SH-SY5Y (cell line): Measurements from ENCODE around the gene POLN.

Experiments
- GATA2 ChIP-seq: IDR thresholded peaks from 2 replicates; pipeline ENCODE4 v1.6.1; 2011; ENCODE audit warnings: mild to moderate bottlenecking, low read depth, low read length
- GATA3 ChIP-seq: IDR thresholded peaks from 2 replicates; pipeline ENCODE4 v1.6.1; 2011; ENCODE audit warnings: low read depth, mild to moderate bottlenecking, low read length, moderate library complexity

- TF ChIP-seq GATA3 (no peak), GATA2 (no peak)
Observed at GRCh38 chr4:2172161-2172560, 69.8 kb downstream of the POLN start.
